H1 (cell line): ENCODE results near the gene LAPTM4A. TPM values are rescaled to one million over a fixed set of nuclear protein-coding genes. Genes with fewer than 3 reads are reported as not detected.

ENCODE experiments used
- CTCF ChIA-PET: fragments of 300-600 bp; sonication (Branson Sonifier 250); formaldehyde crosslinking; loops from one replicate; lab custom pipeline; 2021; ENCODE audit not compliant: partially characterized antibody; lab: Charles Lee
- POLR2A ChIA-PET: fragments of 300-600 bp; sonication (Branson Sonifier 250); formaldehyde crosslinking; loops from one replicate; lab custom pipeline; 2021; ENCODE audit warnings: inconsistent platforms; ENCODE audit not compliant: partially characterized antibody; lab: Charles Lee
- DNase-seq, 2 experiments: peaks; one replicate each; pipeline versions ENCODE4 v3.0.0 to v3.0.0-alpha.2; 2010 to 2022; ENCODE audit warnings: low spot score in 2 of 2, low read depth in 1 of 2, mixed read lengths in 1 of 2
- FAIRE-seq: peaks from 2 replicates; lab custom pipeline; 2011; peaks lifted over from hg19 to GRCh38; lab: Jason Lieb, UNC
- H2AFZ ChIP-seq: 2 replicates; pipeline ENCODE4 v1.8.1; 2012; ENCODE audit warnings: low read length, inconsistent platforms
- H2AK5ac ChIP-seq: 2 replicates; pipeline ENCODE4 v1.6.1; 2013; ENCODE audit warnings: low read depth, low read length
- H2BK120ac ChIP-seq: replicated peaks from 2 replicates; pipeline ENCODE3; 2013; ENCODE audit warnings: low read depth, low read length, inconsistent platforms
- H2BK12ac ChIP-seq: 2 replicates; pipeline ENCODE4 v1.6.1; 2013; ENCODE audit warnings: low read depth, low read length
- H2BK15ac ChIP-seq: 2 replicates; pipeline ENCODE4 v1.6.1; 2013; ENCODE audit warnings: low read length
- H2BK20ac ChIP-seq: 2 replicates; pipeline ENCODE4 v1.6.1; 2013; ENCODE audit warnings: low read length
- H2BK5ac ChIP-seq: 2 replicates; pipeline ENCODE4 v1.6.1; 2013; ENCODE audit warnings: low read depth, low read length
- H3K14ac ChIP-seq: 2 replicates; pipeline ENCODE4 v1.6.1; 2013; ENCODE audit warnings: inconsistent platforms; ENCODE audit not compliant: insufficient read length
- H3K18ac ChIP-seq: 2 replicates; pipeline ENCODE4 v1.6.1; 2013; ENCODE audit warnings: low read length; ENCODE audit errors: extremely low read depth
- H3K23ac ChIP-seq: 2 replicates; pipeline ENCODE4 v1.6.1; 2013; ENCODE audit warnings: inconsistent platforms; ENCODE audit not compliant: insufficient read length
- H3K23me2 ChIP-seq: 2 replicates; pipeline ENCODE4 v1.6.1; 2013; ENCODE audit warnings: low read depth, low read length
- H3K27ac ChIP-seq: 2 replicates; pipeline ENCODE4 v1.6.1; 2011; ENCODE audit warnings: low read depth, low read length, inconsistent platforms
- H3K27me3 ChIP-seq, 4 experiments: replicated peaks in 1 of 4; 1 replicate in 1 of 4; 2 replicates in 3 of 4; pipeline versions ENCODE4 v1.6.1 to v1.8.1; 2011 to 2013; ENCODE audit warnings: low read length in 3 of 4, mild to moderate bottlenecking in 3 of 4, inconsistent platforms in 2 of 4, mixed read lengths in 2 of 4, moderate library complexity in 1 of 4; ENCODE audit not compliant: control insufficient read depth in 3 of 4, insufficient read depth in 3 of 4; ENCODE audit errors: extremely low read depth in 1 of 4
- H3K36me3 ChIP-seq, 4 experiments: 2 replicates each; pipeline versions ENCODE4 v1.6.1 to v1.8.1; 2011 to 2013; ENCODE audit warnings: mild to moderate bottlenecking in 4 of 4, low read length in 3 of 4, moderate library complexity in 2 of 4, control low read depth in 1 of 4, inconsistent platforms in 1 of 4; ENCODE audit not compliant: insufficient read depth in 4 of 4, control insufficient read depth in 2 of 4
- H3K4ac ChIP-seq: replicated peaks from 2 replicates; pipeline ENCODE3; 2013; ENCODE audit warnings: low read length, low read depth, mixed read lengths, inconsistent platforms; ENCODE audit not compliant: insufficient read length
- H3K4me1 ChIP-seq, 4 experiments: replicated peaks in 1 of 4; 1 replicate in 1 of 4; 2 replicates in 3 of 4; pipeline versions ENCODE4 v1.6.1 to v1.8.1; 2011 to 2013; ENCODE audit warnings: low read length in 3 of 4, inconsistent platforms in 2 of 4, mixed read lengths in 1 of 4; ENCODE audit not compliant: insufficient read depth in 4 of 4, control insufficient read depth in 3 of 4
- H3K4me2 ChIP-seq, 2 experiments: 2 replicates each; pipeline versions ENCODE4 v1.6.1 to v1.8.1; 2011 to 2013; ENCODE audit warnings: low read depth in 2 of 2, low read length in 2 of 2, control low read depth in 1 of 2, inconsistent platforms in 1 of 2, mild to moderate bottlenecking in 1 of 2; ENCODE audit not compliant: insufficient read depth in 1 of 2
- H3K4me3 ChIP-seq, 4 experiments: fragments of 200-600, 300-600 bp in 1 of 4; sonication (generic), shearing (Covaris generic), sonication (Bioruptor Twin) in 1 of 4; 2 replicates each; pipeline versions ENCODE4 v1.5.1 to v1.8.1; 2011 to 2016; ENCODE audit warnings: low read length in 4 of 4, low read depth in 3 of 4, control low read depth in 2 of 4, inconsistent platforms in 2 of 4, mild to moderate bottlenecking in 2 of 4, mixed read lengths in 1 of 4, moderate library complexity in 1 of 4; ENCODE audit not compliant: insufficient read depth in 2 of 4; ENCODE audit errors: extremely low read depth in 1 of 4
- H3K56ac ChIP-seq: replicated peaks from 2 replicates; pipeline ENCODE3; 2013; ENCODE audit warnings: low read depth, mild to moderate bottlenecking, mixed read lengths, low read length, inconsistent platforms; ENCODE audit not compliant: insufficient read length
- H3K79me1 ChIP-seq: 2 replicates; pipeline ENCODE4 v1.6.1; 2013; ENCODE audit warnings: low read depth, low read length, control low read depth
- H3K79me2 ChIP-seq, 2 experiments: 2 replicates each; pipeline versions ENCODE4 v1.6.1 to v1.8.1; 2012 to 2013; ENCODE audit warnings: low read length in 2 of 2, mild to moderate bottlenecking in 2 of 2, inconsistent platforms in 1 of 2; ENCODE audit not compliant: insufficient read depth in 2 of 2, control insufficient read depth in 1 of 2
- H3K9ac ChIP-seq, 4 experiments: replicated peaks in 1 of 4; 1 replicate in 1 of 4; 2 replicates in 3 of 4; pipeline versions ENCODE4 v1.6.1 to v1.8.1; 2011 to 2013; ENCODE audit warnings: low read depth in 3 of 4, low read length in 3 of 4, control low read depth in 2 of 4, mild to moderate bottlenecking in 2 of 4, moderate library complexity in 2 of 4, inconsistent platforms in 1 of 4; ENCODE audit errors: extremely low read depth in 1 of 4
- H3K9me3 ChIP-seq, 2 experiments: 2 replicates each; pipeline versions ENCODE4 v1.6.1 to v1.8.1; 2012 to 2013; ENCODE audit warnings: mild to moderate bottlenecking in 2 of 2, moderate library complexity in 2 of 2, control low read depth in 1 of 2, inconsistent platforms in 1 of 2, low read depth in 1 of 2, low read length in 1 of 2, mixed read lengths in 1 of 2; ENCODE audit not compliant: insufficient read depth in 2 of 2
- H4K20me1 ChIP-seq, 2 experiments: replicated peaks in 1 of 2; 2 replicates each; pipeline versions ENCODE3 to v1.8.1; 2011 to 2013; ENCODE audit warnings: inconsistent platforms in 2 of 2, low read length in 2 of 2, mild to moderate bottlenecking in 1 of 2; ENCODE audit not compliant: insufficient read depth in 2 of 2, control insufficient read depth in 1 of 2
- H4K5ac ChIP-seq: 2 replicates; pipeline ENCODE4 v1.6.1; 2013; ENCODE audit warnings: low read length, low read depth, mixed read lengths, inconsistent platforms; ENCODE audit not compliant: insufficient read length
- H4K8ac ChIP-seq: 2 replicates; pipeline ENCODE4 v1.8.0; 2013; ENCODE audit warnings: mild to moderate bottlenecking, moderate library complexity, low read length, inconsistent platforms; ENCODE audit not compliant: insufficient read depth; ENCODE audit errors: extremely low read depth
- H4K91ac ChIP-seq: replicated peaks from 2 replicates; pipeline ENCODE3; 2013; ENCODE audit warnings: low read length, mixed read lengths, inconsistent platforms; ENCODE audit not compliant: insufficient read length
- CBX5 ChIP-seq: fragments of 300-800, 300-1000 bp; sonication (generic); IDR thresholded peaks from 2 replicates; pipeline ENCODE4 v1.7.1; 2016; ENCODE audit warnings: antibody characterized with exemption, low read length, low read depth
- CBX8 ChIP-seq: fragments of 300-800, 300-1000 bp; sonication (generic); IDR thresholded peaks from 2 replicates; pipeline ENCODE4 v1.7.1; 2016; ENCODE audit warnings: low read depth, low read length, borderline replicate concordance
- CEBPB ChIP-seq: IDR thresholded peaks from 2 replicates; pipeline ENCODE4 v1.6.1; 2012; ENCODE audit warnings: low read depth, low read length
- CTBP2 ChIP-seq: IDR thresholded peaks from 2 replicates; pipeline ENCODE4 v1.7.0; 2011; ENCODE audit warnings: borderline replicate concordance, mild to moderate bottlenecking, moderate library complexity, mixed read lengths, low read length; ENCODE audit not compliant: insufficient read depth, insufficient read length
- E2F6 ChIP-seq: IDR thresholded peaks from 2 replicates; pipeline ENCODE4 v1.6.1; 2012; ENCODE audit warnings: inconsistent platforms
- EZH2 ChIP-seq: fragments of 200-600 bp; sonication (generic); IDR thresholded peaks from 2 replicates; pipeline ENCODE4 v1.7.1; 2012; ENCODE audit warnings: low read depth, mild to moderate bottlenecking, moderate library complexity, low read length, inconsistent platforms; ENCODE audit not compliant: severe bottlenecking
- FOSL1 ChIP-seq: IDR thresholded peaks from 2 replicates; pipeline ENCODE4 v1.6.1; 2011; ENCODE audit warnings: mild to moderate bottlenecking, low read depth, low read length, moderate library complexity; ENCODE audit not compliant: insufficient read depth
- MAFK ChIP-seq: IDR thresholded peaks from 2 replicates; pipeline ENCODE4 v1.6.1; 2012; ENCODE audit warnings: low read depth, mild to moderate bottlenecking, improper control_type of control experiment, low read length
- NANOG ChIP-seq: IDR thresholded peaks from 2 replicates; pipeline ENCODE4 v1.6.1; 2011; ENCODE audit warnings: low read length, low read depth, mild to moderate bottlenecking, inconsistent platforms; ENCODE audit not compliant: insufficient read depth, poor library complexity, severe bottlenecking
- POLR2AphosphoS5 ChIP-seq: IDR thresholded peaks from 2 replicates; pipeline ENCODE4 v1.6.1; 2011; ENCODE audit warnings: low read depth, low read length
- SP1 ChIP-seq: IDR thresholded peaks from 2 replicates; pipeline ENCODE4 v1.6.1; 2011; ENCODE audit warnings: low read depth, low read length
- SP2 ChIP-seq: IDR thresholded peaks from 2 replicates; pipeline ENCODE4 v1.6.1; 2012; ENCODE audit warnings: mild to moderate bottlenecking, low read length, inconsistent platforms
- TAF7 ChIP-seq: optimal IDR thresholded peaks from 2 replicates; pipeline ENCODE3; 2011; ENCODE audit warnings: low read depth, mild to moderate bottlenecking, inconsistent platforms, low read length, moderate library complexity, borderline replicate concordance
- YY1 ChIP-seq: IDR thresholded peaks from 2 replicates; pipeline ENCODE4 v1.6.1; 2011; ENCODE audit warnings: low read depth, mild to moderate bottlenecking, low read length
- ZNF274 ChIP-seq: IDR thresholded peaks from 2 replicates; pipeline ENCODE4 v1.7.0; 2012; ENCODE audit warnings: low read length, borderline replicate concordance; ENCODE audit errors: extremely low read depth
- polyA plus RNA-seq, 7 experiments: library from polyadenylated mRNA; depleted of rRNA in 3 of 7; stranded (reverse) in 5 of 7; unstranded in 2 of 7; fragments of >200 nt in 5 of 7; fragments of 200-250 nt in 2 of 7; gene quantifications; 1 replicate in 5 of 7; 2 replicates in 1 of 7; 4 replicates in 1 of 7; pipeline versions ENCODE4 v1.2.1 to v1.2.3, GENCODE V29; 2011 to 2013; ENCODE audit warnings: missing spikeins in 2 of 7, mixed read lengths in 2 of 7
- total RNA-seq: library from RNA; stranded (reverse); fragmentation: NEBNext Ultra II Directional; extraction: Animal tissue kit (Norgen Biotek cat#: 25700); gene quantifications from 2 replicates; pipeline ENCODE4 v1.2.1, GENCODE V29; 2021

The LAPTM4A gene
- total and polyA plus RNA-seq, 2 of the 8 experiments (the other 6 are each of a cell fraction or from before 2014, with no cell fraction given) = 193 to 419 TPM

GRCh38 chr2:19993731-19994130, 57.7 kb downstream of the LAPTM4A start:
- peaks cover 0 to 2% (median 0%) of the 10 kb centered on the region in 4 experiments; a peak in 1 of 7 replicates for H3K4me1 ChIP-seq
- H4K5ac ChIP-seq = no peak overlapping the region
- H2BK5ac ChIP-seq = no peak overlapping the region
- H4K91ac ChIP-seq = no peak overlapping the region
- ChIA-PET CTCF (interaction anchor here (0.9 to 1.6 kb wide), 3 partner anchors 20 to 38 kb away, joined by 3 to 6 read pairs (median 5); no protein-coding TSS in a partner anchor), POLR2A (no interaction called here)
- H3K4me3 ChIP-seq = no peak overlapping the region
- H4K20me1 ChIP-seq = no peaks in the 10 kb centered on the region
- DNase-seq (no peak), FAIRE-seq (no peak)
- H3K18ac ChIP-seq = no peak overlapping the region
- H3K4me2 ChIP-seq = no peak overlapping the region
- peaks cover 9% of the 10 kb centered on the region for H3K23me2 ChIP-seq
- H3K79me1 ChIP-seq = no peaks in the 10 kb centered on the region
- no peak overlapping the region for H2BK20ac ChIP-seq
- no peak overlapping the region for H2BK120ac ChIP-seq
- no peak overlapping the region for H3K56ac ChIP-seq
- H3K14ac ChIP-seq = no peak overlapping the region
- H3K4ac ChIP-seq = no peak overlapping the region
- H3K27ac ChIP-seq = no peak overlapping the region
- H4K8ac ChIP-seq = no peak overlapping the region
- H3K79me2 ChIP-seq = peaks cover 0 to 4% of the 10 kb centered on the region in 2 experiments; a peak in 2 of 4 replicates
- H3K27me3 ChIP-seq = no peaks in the 10 kb centered on the region
- H2BK12ac ChIP-seq = no peak overlapping the region
- H3K9me3 ChIP-seq = no peaks in the 10 kb centered on the region
- H2AK5ac ChIP-seq = no peak overlapping the region
- no peak overlapping the region for H3K9ac ChIP-seq
- H3K23ac ChIP-seq = no peak overlapping the region
- H2BK15ac ChIP-seq = no peak overlapping the region
- no peaks in the 10 kb centered on the region for H3K36me3 ChIP-seq
- no peak overlapping the region for H2AFZ ChIP-seq
- TF ChIP-seq CTBP2 (no peak), CBX5 (no peak), CBX8 (no peak), TAF7 (no peak), MAFK (no peak), SP2 (no peak), POLR2AphosphoS5 (no peak), FOSL1 (no peak), EZH2 (no peak), CEBPB (no peak), ZNF274 (no peak), NANOG (no peak), E2F6 (no peak), YY1 (no peak), SP1 (no peak)
